K562 (cell line): ENCODE measurements around the gene ZFP36. TPM values are rescaled to one million over a fixed set of nuclear protein-coding genes. Genes with fewer than 3 reads are reported as not detected.

Source experiments
- CEBPB ChIP-seq: fragments of 450-650 bp; IDR thresholded peaks from 2 replicates; pipeline ENCODE4 v1.6.1; 2016; ENCODE audit warnings: missing genetic modification characterization, missing compliant biosample characterization
- CTBP1 ChIP-seq: fragments of 450-650 bp; IDR thresholded peaks from 2 replicates; pipeline ENCODE4 v1.6.1; 2016; ENCODE audit warnings: borderline replicate concordance
- ESRRB ChIP-seq: fragments of 250-450 bp; sonication (Bioruptor Pico); IDR thresholded peaks from 2 replicates; pipeline ENCODE4 v1.5.0; 2020; ENCODE audit warnings: mild to moderate bottlenecking, moderate library complexity, borderline replicate concordance
- FOXK2 ChIP-seq, 2 experiments: fragments of 450-650 bp; IDR thresholded peaks in 1 of 2; conservative IDR thresholded peaks in 1 of 2; 2 replicates each; pipeline ENCODE4 v1.6.1; 2016; ENCODE audit warnings: low read depth in 2 of 2, mild to moderate bottlenecking in 1 of 2
- GATA2 ChIP-seq: sonication (generic); formaldehyde crosslinking; IDR thresholded peaks from 2 replicates; pipeline ENCODE4 v1.4.0; 2020; ENCODE audit warnings: mild to moderate bottlenecking, missing genetic modification reagents
- HDAC3 ChIP-seq: fragments of 450-650 bp; IDR thresholded peaks from 2 replicates; pipeline ENCODE4 v1.6.1; 2018; ENCODE audit warnings: borderline replicate concordance, mild to moderate bottlenecking, moderate library complexity; ENCODE audit not compliant: partially characterized antibody
- KAT7 ChIP-seq: sonication (generic); formaldehyde crosslinking; IDR thresholded peaks from 2 replicates; pipeline ENCODE4 v1.8.0; 2022; ENCODE audit warnings: missing genetic modification reagents, mild to moderate bottlenecking, borderline replicate concordance
- LCOR ChIP-seq: sonication (generic); formaldehyde crosslinking; IDR thresholded peaks from 2 replicates; pipeline ENCODE4 v1.8.0; 2022; ENCODE audit warnings: mild to moderate bottlenecking, missing genetic modification reagents
- NFE2L1 ChIP-seq: fragments of 450-650 bp; IDR thresholded peaks from 2 replicates; pipeline ENCODE4 v1.6.1; 2016; ENCODE audit warnings: missing genetic modification characterization, low read depth, mild to moderate bottlenecking, missing compliant biosample characterization, moderate library complexity, borderline replicate concordance
- NR2F6 ChIP-seq: fragments of 450-650 bp; formaldehyde crosslinking; IDR thresholded peaks from 2 replicates; pipeline ENCODE4 v1.4.0; 2020; ENCODE audit warnings: mild to moderate bottlenecking
- TSC22D4 ChIP-seq: fragments of 450-650 bp; IDR thresholded peaks from 2 replicates; pipeline ENCODE4 v1.6.1; 2016; ENCODE audit warnings: missing genetic modification characterization, missing biosample characterization, control low read depth
- WHSC1 ChIP-seq: IDR thresholded peaks from one replicate; pipeline ENCODE4 v1.6.1; 2012; ENCODE audit warnings: low read length, control low read depth, inconsistent platforms
- ZBTB1 ChIP-seq: sonication (generic); formaldehyde crosslinking; IDR thresholded peaks from 2 replicates; pipeline ENCODE4 v1.8.1; 2023; ENCODE audit warnings: missing genetic modification reagents, low read depth, mild to moderate bottlenecking, borderline replicate concordance
- ZHX1 ChIP-seq: fragments of 150-350 bp; conservative IDR thresholded peaks from 2 replicates; pipeline ENCODE4 v1.6.1; 2014; ENCODE audit warnings: low read length
- ZNF239 ChIP-seq: fragments of 250-450 bp; sonication (Bioruptor Pico); IDR thresholded peaks from 2 replicates; pipeline ENCODE4 v1.4.0; 2020; ENCODE audit warnings: mild to moderate bottlenecking
- ZNF407 ChIP-seq: fragments of 450-650 bp; IDR thresholded peaks from 2 replicates; pipeline ENCODE4 v1.6.1; 2016; ENCODE audit warnings: low read depth
- ZNF644 ChIP-seq: fragments of 200-800 bp; sonication (Bioruptor generic); IDR thresholded peaks from 2 replicates; pipeline ENCODE4 v1.6.1; 2016; ENCODE audit warnings: low read depth, missing genetic modification characterization, missing compliant biosample characterization
- polyA plus RNA-seq, 8 experiments: library from polyadenylated mRNA; depleted of rRNA in 4 of 8; stranded (reverse) in 5 of 8; unstranded in 3 of 8; fragments of >200 nt; fragmentation: Nextera tagmentation in 2 of 8; fragmentation: Illumina TruSeq in 1 of 8; extraction: Ambion mirVana in 2 of 8; extraction: Trizol in 1 of 8; gene quantifications; 2 replicates each; pipeline versions ENCODE4 v1.2.1 to v1.2.3, GENCODE V29; 2011 to 2014; ENCODE audit warnings: inconsistent platforms in 1 of 8, missing spikeins in 1 of 8
- total RNA-seq, 7 experiments: library from RNA; depleted of rRNA in 6 of 7; stranded (reverse); fragments of >200 nt in 6 of 7; fragmentation: Illumina TruSeq in 2 of 7; extraction: Trizol in 2 of 7; gene quantifications; 2 replicates each; pipeline versions ENCODE4 v1.2.1 to v1.2.3, GENCODE V29; 2011 to 2021; ENCODE audit warnings: low replicate concordance in 1 of 7

ZFP36 gene
- total and polyA plus RNA-seq, 9 of the 15 experiments (the other 6 are each of a cell fraction or from before 2014, with no cell fraction given) = 1.0 to 20.1 (median 3.5) TPM

- no peak for TF ChIP-seq KAT7 (CRISPR knock-in tag)
- no peak for TF ChIP-seq ZHX1
- TF ChIP-seq HDAC3 = peak; percentile 49
- no peak for TF ChIP-seq NR2F6 (CRISPR knock-in tag)
- TF ChIP-seq TSC22D4 (tag) = no peak
- TF ChIP-seq WHSC1 = no peak
- peak; percentile 63; the same call in 1 of the 2 replicates for TF ChIP-seq NFE2L1 (tag)
- TF ChIP-seq ESRRB (CRISPR knock-in tag) = no peak
- TF ChIP-seq ZNF239 (CRISPR knock-in tag) = no peak
- no peak for TF ChIP-seq ZBTB1 (CRISPR knock-in tag)
- TF ChIP-seq ZNF644 = no peak
- TF ChIP-seq GATA2 (CRISPR knock-in tag) = no peak
- TF ChIP-seq LCOR (CRISPR knock-in tag) = no peak
- peak; percentile 52 to 69; a peak in 2 of 4 replicates for TF ChIP-seq FOXK2 (conservative IDR thresholded peaks at IDR 0.05 in 1 of 2, IDR thresholded peaks at IDR 0.05 in 1 of 2; ENCODE audit: low read depth in 2 of 2)
- TF ChIP-seq CEBPB (tag) = no peak
- peak; percentile 44; the same call in 1 of the 2 replicates for TF ChIP-seq CTBP1
- TF ChIP-seq ZNF407 = no peak
These were observed 3.0 kb upstream of the ZFP36 start (continued) for GRCh38 chr19:39403331-39404312.
